B cell (primary cell): ENCODE data around the gene EIF4A3. TPM values are rescaled to one million over a fixed set of nuclear protein-coding genes. Genes with fewer than 3 reads are reported as not detected.

Experiments
- ATAC-seq: fragments of 200-7000 bp; cut with Tn5 transposase; one replicate; pipeline ENCODE4 v1.10.0; 2021; ENCODE audit warnings: low read depth, mild to moderate bottlenecking, moderate number of reproducible peaks, moderate library complexity
- CTCF ChIA-PET: fragments of 350-600 bp; sonication (Branson Sonifier 250); formaldehyde crosslinking; loops from one replicate; lab custom pipeline; 2021; ENCODE audit warnings: antibody characterized with exemption, inconsistent platforms; lab: Charles Lee
- POLR2A ChIA-PET: fragments of 350-600 bp; sonication (Branson Sonifier 250); formaldehyde crosslinking; loops from one replicate; lab custom pipeline; 2021; ENCODE audit warnings: antibody characterized with exemption; lab: Charles Lee
- DNase-seq: peaks from one replicate; pipeline ENCODE4 v3.0.0; 2013
- H2AFZ ChIP-seq: 2 replicates; pipeline ENCODE4 v1.6.1; 2012; ENCODE audit warnings: mild to moderate bottlenecking, low read depth, low read length; ENCODE audit not compliant: insufficient read depth, poor library complexity, severe bottlenecking
- H3K27ac ChIP-seq, 2 donors: 1 replicate in 1 of 2; 2 replicates in 1 of 2; pipeline ENCODE4 v1.5.1; 2012 to 2013; ENCODE audit warnings: low read length in 2 of 2, mild to moderate bottlenecking in 2 of 2, moderate library complexity in 1 of 2
- H3K27me3 ChIP-seq, 4 experiments: fragments of 200-600 bp in 1 of 4; sonication (generic) in 1 of 4; replicated peaks in 1 of 4; 1 replicate in 2 of 4; 2 replicates in 2 of 4; pipeline versions ENCODE4 v1.6.1 to v1.7.0; 2013 to 2016; ENCODE audit warnings: low read length in 3 of 4, mild to moderate bottlenecking in 2 of 4, mixed read lengths in 1 of 4, moderate library complexity in 1 of 4; ENCODE audit not compliant: insufficient read depth in 4 of 4, control insufficient read depth in 3 of 4; ENCODE audit errors: control extremely low read depth in 1 of 4
- H3K36me3 ChIP-seq, 2 experiments: replicated peaks in 1 of 2; 1 replicate in 1 of 2; 2 replicates in 1 of 2; pipeline versions ENCODE4 v1.6.1 to v1.7.1; 2013; ENCODE audit warnings: low read length in 1 of 2; ENCODE audit not compliant: insufficient read depth in 2 of 2, control insufficient read depth in 1 of 2; ENCODE audit errors: control extremely low read depth in 1 of 2, extremely low read depth in 1 of 2
- H3K4me1 ChIP-seq, 2 donors: fragments of 200-600 bp in 1 of 2; sonication (generic) in 1 of 2; 1 replicate in 1 of 2; 2 replicates in 1 of 2; pipeline versions ENCODE4 v1.5.1 to v1.6.1; 2013 to 2017; ENCODE audit warnings: low read length in 2 of 2; ENCODE audit not compliant: control insufficient read depth in 2 of 2, insufficient read depth in 2 of 2
- H3K4me2 ChIP-seq: replicated peaks from 2 replicates; pipeline ENCODE3; 2012; ENCODE audit warnings: mild to moderate bottlenecking, low read depth, low read length; ENCODE audit not compliant: poor library complexity, severe bottlenecking
- H3K4me3 ChIP-seq, 5 experiments: fragments of 200-600 bp in 1 of 5; sonication (generic) in 1 of 5; 1 replicate in 3 of 5; 2 replicates in 2 of 5; pipeline versions ENCODE4 v1.5.1 to v1.7.0; 2011 to 2016; ENCODE audit warnings: low read length in 4 of 5, mild to moderate bottlenecking in 4 of 5, low read depth in 2 of 5, control low read depth in 1 of 5, moderate library complexity in 1 of 5; ENCODE audit not compliant: insufficient read depth in 1 of 5; ENCODE audit errors: control extremely low read depth in 1 of 5, extremely low read depth in 1 of 5
- H3K79me2 ChIP-seq: fragments of 200-600 bp; sonication (generic); one replicate; pipeline ENCODE4 v1.6.0; 2016; ENCODE audit warnings: low read length; ENCODE audit not compliant: control insufficient read depth, insufficient read depth
- H3K9ac ChIP-seq: fragments of 200-600 bp; sonication (generic); 2 replicates; pipeline ENCODE4 v1.6.1; 2017; ENCODE audit warnings: mild to moderate bottlenecking, low read length, moderate library complexity
- H3K9me3 ChIP-seq, 3 donors: one replicate each; pipeline versions ENCODE4 v1.6.1 to v1.7.1; 2013; ENCODE audit warnings: low read length in 2 of 3; ENCODE audit not compliant: control insufficient read depth in 2 of 3, insufficient read depth in 1 of 3; ENCODE audit errors: control extremely low read depth in 1 of 3
- H4K20me1 ChIP-seq: 2 replicates; pipeline ENCODE4 v1.6.0; 2012; ENCODE audit warnings: mild to moderate bottlenecking, low read length; ENCODE audit not compliant: insufficient read depth, control insufficient read depth, poor library complexity, severe bottlenecking
- H3K27ac Mint-ChIP-seq: one replicate; pipeline ENCODE4 v1.8.0; 2021; ENCODE audit warnings: mixed read lengths
- H3K27me3 Mint-ChIP-seq: one replicate; pipeline ENCODE4 v1.8.0; 2021; ENCODE audit warnings: mixed read lengths
- H3K4me1 Mint-ChIP-seq: one replicate; pipeline ENCODE4 v1.8.0; 2021; ENCODE audit warnings: mixed read lengths
- H3K4me3 Mint-ChIP-seq: one replicate; pipeline ENCODE4 v1.8.0; 2021; ENCODE audit warnings: mixed read lengths
- H3K9me3 Mint-ChIP-seq: one replicate; pipeline ENCODE4 v1.8.0; 2022; ENCODE audit warnings: mixed read lengths; ENCODE audit not compliant: insufficient read depth
- CTCF ChIP-seq: fragments of 200-600 bp; IDR thresholded peaks from one replicate; pipeline ENCODE4 v1.8.0; 2022; ENCODE audit warnings: antibody characterized with exemption, mild to moderate bottlenecking
- EZH2 ChIP-seq: IDR thresholded peaks from 2 replicates; pipeline ENCODE4 v1.6.1; 2012; ENCODE audit warnings: borderline replicate concordance, low read depth, mild to moderate bottlenecking, moderate library complexity, low read length; ENCODE audit not compliant: insufficient read depth, poor library complexity, severe bottlenecking
- WGBS: methylation state at CpG from one replicate; pipeline ENCODE4 v1.1.5; 2013; ENCODE audit warnings: missing lambda C conversion rate; ENCODE audit not compliant: insufficient coverage; 5-methylcytosine and 5-hydroxymethylcytosine counted together
- intact Hi-C: fragments of 100-400 bp; cut with micrococcal nuclease; formaldehyde crosslinking; loops from one replicate; pipeline ENCODE4 v1.10.0; 2022
- polyA plus RNA-seq: library from polyadenylated mRNA; depleted of rRNA; stranded (reverse); fragments of >200 nt; gene quantifications from 2 replicates; pipeline ENCODE4 v1.2.3, GENCODE V29; 2012
- total RNA-seq, 2 donors: library from RNA; stranded (reverse); fragments of 120-200 nt in 1 of 2; gene quantifications; 1 replicate in 1 of 2; 2 replicates in 1 of 2; pipeline versions ENCODE4 v1.2.3 to v1.2.4, GENCODE V29; 2013 to 2022

EIF4A3 gene
- total and polyA plus RNA-seq, 2 donors (not counting 1 experiment from before 2014, with no cell fraction given): 86.0 to 137 TPM

DNA sequence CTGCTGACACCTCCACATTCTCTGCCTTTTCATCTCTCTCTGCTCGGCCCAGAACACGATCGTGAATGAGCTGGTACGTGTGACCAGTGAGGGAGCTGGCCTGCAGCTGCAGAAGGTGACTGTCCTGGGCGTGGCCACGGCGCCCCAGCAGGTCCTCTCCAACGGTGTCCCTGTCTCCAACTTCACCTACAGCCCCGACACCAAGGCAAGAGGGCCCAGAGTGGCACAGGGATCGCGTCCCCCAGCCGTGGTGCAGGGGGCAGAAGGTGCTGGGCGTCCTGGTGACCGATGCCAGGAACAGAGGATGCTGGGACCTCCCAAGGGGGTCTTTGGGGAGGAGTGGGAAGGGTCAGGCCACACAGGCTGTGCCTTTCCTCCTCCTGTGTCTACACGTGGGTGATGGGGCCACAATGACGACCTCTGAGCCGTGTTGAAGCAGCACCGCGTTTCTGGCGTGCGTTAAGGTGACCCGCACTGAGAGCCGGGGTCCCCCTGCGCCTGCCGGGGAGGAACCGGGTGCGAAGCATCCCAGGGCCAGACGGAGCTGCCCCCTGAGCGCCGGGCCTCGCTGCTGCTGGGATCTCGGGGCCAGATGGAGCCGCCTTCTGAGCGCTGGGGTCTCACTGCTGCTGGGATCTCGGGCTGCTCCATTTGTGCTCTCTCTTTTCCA is 28.2 kb downstream of the EIF4A3 start:
- Mint-ChIP-seq H3K27ac (no peak overlapping the region), H3K9me3 (no peaks in the 10 kb centered on the region), H3K4me3 (no peak overlapping the region), H3K27me3 (no peaks in the 10 kb centered on the region), H3K4me1 (no peaks in the 10 kb centered on the region)
- intact Hi-C loops: no loop called here
- no peaks in the 10 kb centered on the region for H3K79me2 ChIP-seq
- H3K9me3 ChIP-seq: peaks cover 0 to 4% (median 0%) of the 10 kb centered on the region in 3 donors
- ATAC-seq (no peak), DNase-seq (no peak)
- ChIA-PET CTCF (interaction anchor here (1.1 kb wide), 1 partner anchor 17 kb away, joined by 3 read pairs; the partner anchor contains the start of gene GAA), POLR2A (no interaction called here)
- H3K36me3 ChIP-seq: no peaks in the 10 kb centered on the region
- H4K20me1 ChIP-seq: no peaks in the 10 kb centered on the region
- 95% methylated on average over 32 of the region's 35 CpGs for WGBS
- H3K4me2 ChIP-seq: no peak overlapping the region
- no peak overlapping the region for H3K9ac ChIP-seq
- no peak overlapping the region for H3K4me3 ChIP-seq
- H3K27me3 ChIP-seq: peaks cover 0 to 1% (median 0%) of the 10 kb centered on the region in 4 experiments
- no peak overlapping the region for H3K27ac ChIP-seq
- TF ChIP-seq CTCF (no peak), EZH2 (no peak)
- H3K4me1 ChIP-seq: no peaks in the 10 kb centered on the region
- H2AFZ ChIP-seq: no peak overlapping the region
